HG02885 (cell line): Measurements from ENCODE around the gene PLAU.

Source experiments
- ATAC-seq: cut with Tn5 transposase; IDR thresholded peaks from one replicate; pipeline ENCODE4 v1.9.1; 2021; ENCODE audit warnings: mild to moderate bottlenecking; ENCODE audit not compliant: unreplicated experiment, poor library complexity

PLAU gene

DNA sequence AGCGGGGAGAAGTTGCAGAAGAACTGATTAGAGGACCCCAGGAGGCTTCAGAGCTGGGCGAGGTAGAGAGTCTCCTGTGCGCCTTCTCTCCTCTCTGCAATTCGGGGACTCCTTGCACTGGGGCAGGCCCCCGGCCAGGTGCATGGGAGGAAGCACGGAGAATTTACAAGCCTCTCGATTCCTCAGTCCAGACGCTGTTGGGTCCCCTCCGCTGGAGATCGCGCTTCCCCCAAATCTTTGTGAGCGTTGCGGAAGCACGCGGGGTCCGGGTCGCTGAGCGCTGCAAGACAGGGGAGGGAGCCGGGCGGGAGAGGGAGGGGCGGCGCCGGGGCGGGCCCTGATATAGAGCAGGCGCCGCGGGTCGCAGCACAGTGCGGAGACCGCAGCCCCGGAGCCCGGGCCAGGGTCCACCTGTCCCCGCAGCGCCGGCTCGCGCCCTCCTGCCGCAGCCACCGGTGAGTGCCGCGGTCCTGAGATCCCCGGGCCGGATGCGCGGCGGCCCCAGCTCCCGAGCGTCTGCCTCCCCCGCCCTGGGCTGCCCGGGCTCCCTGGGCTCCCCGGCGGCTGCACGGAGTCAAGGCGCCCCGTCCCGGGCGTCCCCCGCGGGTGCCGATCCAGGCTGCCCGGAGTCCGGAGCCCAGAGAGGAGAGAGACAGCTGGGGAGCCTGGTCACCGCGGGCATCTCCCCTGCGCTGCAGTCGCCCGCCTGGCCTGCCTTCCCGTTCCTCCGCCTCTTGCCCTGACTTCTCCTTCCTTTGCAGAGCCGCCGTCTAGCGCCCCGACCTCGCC is at the start of gene PLAU:
Gene PLAU (plus strand): TSS at position 369 of the 789 bp plus-strand sequence. CDS start 424 bp downstream, outside the sequence.
- ATAC-seq: no peak

DNA sequence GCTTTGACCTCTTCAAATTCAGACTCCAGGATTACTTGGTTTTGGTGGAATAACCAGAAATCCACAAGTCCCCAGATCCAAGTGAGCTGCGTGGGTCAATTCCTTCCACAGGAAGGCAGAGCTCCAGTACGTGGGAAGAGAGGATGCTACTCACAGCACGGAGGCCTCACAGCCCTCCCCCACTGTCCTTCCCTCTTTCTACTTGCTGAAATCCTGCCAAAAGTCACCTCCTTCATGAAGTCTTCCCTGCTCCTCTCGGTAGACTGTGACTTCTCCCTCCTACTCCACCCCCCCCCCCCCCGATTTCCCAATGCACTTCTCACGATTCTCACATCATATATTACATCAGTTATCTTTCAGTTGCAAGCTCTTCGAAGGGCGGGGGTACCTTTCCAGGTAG is 48.9 kb upstream of the PLAU start:
- no peak for ATAC-seq

DNA sequence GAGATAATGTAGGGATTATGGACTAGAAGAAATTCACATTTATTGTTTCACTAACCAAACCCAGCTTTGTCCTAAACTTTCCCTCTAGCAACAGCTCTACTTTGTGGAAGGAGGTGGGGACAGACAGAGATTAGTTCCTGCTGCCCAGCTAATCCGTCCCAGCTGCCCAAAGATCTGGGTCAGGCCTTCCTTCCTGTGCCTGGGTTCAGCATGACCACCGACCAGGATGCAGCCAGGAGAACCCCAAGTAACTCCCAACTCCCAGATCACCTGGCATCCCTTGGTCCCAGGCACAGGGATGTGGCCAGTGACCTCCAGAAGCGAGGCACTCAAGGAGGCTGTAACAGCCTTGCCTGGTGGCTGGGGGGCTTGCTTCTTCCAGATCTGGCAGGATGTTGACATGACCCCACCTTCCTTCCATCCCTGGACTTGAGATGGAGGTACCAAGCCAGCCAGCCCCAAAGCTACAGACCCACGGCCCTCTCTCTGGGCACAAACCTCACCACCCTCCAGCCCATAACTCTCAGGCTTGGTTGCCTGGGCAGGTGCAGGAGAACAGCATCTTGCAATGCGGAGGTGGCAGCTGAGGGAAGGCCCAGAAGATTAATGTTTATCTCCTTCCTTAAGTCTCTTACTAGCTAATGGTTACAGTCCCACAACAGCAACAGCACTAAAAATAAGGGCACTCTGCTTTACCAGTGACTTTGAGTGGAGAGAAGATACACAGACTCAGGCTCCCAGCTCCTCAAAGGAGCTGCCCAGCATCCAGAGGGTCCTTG is 47.7 kb upstream of the PLAU start:
- ATAC-seq: no peak

DNA sequence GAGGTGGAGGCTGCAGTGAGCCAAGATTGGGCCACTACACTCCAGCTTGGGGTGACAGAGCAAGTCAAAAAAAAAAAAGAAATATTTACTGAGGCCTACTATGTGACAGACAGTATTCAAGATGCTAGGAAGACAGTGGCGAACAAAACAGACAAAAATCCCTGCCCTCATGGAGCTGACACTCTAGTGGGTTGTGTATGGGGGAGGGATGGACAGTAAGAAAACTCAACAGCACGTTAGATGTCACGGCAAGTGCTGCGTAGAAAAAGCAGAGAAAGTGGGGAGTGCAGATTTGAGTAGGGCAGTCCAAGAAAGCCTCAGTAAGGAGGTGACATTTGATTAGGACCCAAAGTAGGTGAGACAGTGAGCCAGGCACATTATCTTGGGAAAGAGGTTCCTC is 46.7 kb upstream of the PLAU start:
- ATAC-seq: no peak

DNA sequence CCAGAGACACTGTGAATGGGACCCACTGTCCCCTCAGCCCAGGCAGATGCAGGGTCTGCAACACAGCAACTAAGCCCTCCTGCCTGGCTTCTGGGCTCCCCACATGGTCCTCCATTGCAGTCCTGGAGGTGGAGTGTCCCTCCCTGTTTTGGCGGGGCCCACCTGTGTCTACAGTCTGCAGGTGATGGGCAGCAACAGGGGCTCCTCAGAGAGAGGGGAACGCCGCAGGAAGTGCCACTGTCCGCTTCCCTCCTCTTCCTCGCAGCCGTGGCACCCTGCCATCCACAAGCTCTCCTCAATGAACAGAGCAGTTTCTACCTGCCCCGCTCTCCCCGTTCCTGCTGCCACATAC is 45.8 kb upstream of the PLAU start:
- ATAC-seq: no peak

DNA sequence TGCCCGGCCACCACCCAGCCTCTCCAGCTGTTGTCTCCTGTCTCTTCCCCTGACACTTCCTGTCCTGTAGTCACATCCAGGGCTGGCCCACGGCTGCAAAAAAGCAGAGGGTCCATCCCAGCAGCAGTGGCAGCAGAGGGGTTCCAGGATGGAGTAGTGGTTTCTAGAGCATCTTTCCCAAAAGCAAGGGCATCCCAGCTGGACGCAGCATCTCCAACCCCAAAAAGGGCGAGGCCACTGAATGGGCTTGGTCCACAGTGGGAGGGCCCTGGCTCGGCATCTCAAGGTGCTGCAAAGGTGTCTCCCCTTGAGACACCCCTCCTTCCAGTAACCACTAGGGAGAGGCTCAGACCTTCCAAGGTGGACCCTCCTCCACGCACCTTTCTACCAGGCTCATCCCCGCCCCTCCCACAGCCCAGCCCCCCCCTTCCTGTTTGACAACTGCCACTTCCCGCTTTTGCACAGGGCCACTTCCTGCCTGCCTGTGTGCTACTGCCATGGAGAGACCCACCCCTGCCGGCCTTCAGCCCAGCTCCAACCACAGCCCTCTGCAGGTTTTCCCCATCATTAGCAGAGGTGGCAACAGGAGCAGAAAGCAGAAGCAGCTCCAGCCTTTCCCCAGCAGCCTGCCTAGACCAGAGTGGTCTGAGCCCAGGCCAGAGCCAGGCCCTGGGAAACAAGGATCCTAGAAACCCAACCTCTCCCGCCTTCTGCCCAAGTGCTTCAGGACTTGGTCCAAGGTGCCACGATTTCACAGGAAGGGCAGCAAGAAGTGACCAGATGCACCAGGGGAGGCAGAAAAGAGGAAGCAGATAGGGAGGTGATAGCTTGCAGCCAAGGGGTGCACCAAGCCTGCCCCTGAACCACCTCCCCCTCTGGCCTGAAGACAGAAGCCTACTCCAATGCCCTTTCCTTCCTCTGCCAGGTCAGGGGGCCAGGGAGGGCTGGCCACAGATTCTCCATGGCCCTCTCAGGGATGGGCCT is 45.2 kb upstream of the PLAU start:
- peak; percentile 79 for ATAC-seq

DNA sequence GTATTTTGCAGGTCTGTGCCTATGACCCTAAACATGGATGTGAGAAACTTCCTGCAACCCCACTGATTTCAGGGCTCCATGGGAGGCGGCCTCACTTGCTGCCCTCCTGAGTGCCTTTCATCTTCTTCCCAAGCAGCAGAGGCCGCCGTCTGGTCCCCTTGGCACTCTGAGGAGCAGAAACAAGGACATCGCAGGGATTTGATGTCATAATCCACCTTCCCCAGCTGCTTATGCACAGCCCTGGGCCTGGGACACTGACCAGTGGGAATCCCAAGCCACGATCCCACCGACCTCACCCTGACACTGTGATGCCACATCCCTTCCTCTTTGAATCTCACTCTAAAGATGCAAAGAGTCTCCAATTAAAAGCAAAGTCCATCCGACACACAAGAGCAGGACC is 44.3 kb upstream of the PLAU start:
- ATAC-seq: no peak

DNA sequence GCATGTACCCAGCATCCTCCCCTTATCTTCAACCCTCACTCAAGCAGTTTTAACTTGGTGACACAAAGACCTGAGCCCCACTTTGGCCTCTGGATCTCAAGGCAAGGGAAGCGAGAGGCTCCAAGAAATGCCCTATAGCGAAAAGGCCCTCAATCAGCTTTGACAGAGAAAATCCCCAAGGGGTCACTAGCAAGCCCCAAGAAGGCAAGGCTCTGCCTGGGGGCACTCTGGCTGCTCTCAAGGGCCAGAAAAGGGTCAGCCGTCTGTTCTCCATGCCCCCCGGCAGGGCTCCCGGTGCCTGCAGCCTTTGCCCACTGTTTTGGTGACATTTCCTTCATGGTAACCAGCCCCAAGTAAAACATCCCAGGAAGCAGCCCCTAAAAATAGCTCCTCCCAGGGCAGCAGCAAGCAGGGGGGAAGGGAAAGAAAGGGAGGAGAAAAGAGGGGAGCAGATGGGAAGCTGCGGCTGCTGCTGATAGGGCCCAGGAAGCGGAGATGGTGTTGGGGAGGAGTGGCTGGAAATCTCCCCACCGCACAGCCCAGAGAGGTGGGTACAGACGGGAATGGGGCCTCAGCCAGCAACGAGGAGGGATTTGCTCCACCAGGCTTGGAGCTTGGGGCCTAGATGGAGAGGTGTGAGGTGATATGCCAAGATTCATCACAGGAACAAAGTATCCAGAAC is 43.7 kb upstream of the PLAU start:
- ATAC-seq: no peak

DNA sequence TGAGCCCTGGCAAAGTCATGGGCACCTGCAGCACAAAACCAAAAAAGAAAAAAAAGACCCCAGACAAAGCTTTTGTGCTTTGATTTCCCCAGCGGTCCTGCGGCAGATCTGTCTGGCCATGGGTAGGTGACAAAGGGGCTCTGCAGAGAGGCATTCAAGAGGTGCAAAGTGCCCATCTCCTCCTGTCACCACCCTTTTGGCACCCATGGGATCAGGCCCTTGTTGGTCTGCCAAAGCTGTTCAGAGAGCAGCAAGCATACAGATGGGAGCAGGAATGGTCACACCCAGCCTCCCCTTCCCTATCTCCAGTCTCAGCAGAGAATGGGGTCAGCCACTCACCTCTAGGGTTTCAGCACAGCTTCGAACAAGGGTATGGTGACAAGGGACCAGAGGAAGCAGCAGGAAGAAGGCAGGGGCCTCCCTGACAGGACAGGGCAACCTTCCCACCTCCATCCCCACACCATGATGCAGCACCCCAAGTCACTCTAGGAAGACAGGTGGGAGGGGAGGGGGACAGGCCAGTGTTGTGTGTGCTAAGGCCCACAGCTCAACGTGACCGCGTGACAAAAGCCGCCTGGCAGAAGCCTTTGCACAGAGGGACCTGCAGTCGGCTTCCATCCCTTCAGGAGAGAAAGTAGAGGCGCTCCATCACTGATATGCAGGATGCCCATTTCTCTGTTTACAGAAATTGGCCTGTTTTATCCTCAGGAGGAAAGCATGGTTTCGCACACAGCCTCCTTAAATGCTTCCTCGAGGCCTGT is 42.9 kb upstream of the PLAU start:
- no peak for ATAC-seq

DNA sequence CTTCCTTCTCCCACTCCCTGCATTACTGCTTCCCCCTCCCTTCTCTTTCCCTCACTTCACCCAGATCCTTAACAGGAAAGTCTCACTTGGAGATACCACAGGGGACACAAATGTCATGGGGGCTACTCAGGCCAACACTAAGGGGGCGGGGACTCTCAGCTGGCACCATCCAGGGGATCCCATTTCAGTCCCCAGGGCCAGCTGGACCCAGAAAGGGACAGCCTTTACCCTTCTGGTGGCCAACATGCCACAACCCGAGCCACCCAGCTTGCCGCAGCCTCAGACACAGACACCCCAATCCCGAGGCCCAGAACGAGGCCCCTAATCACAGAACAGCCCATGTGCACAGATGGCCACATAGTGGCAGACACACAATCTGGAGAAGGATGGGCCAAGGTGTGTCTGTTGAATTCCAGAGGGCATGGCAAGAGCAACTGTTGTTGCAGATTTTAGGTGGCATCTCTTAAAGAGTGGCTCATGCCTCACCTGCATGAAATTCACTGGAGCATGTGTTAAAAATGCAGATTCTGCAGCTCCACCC is 42.2 kb upstream of the PLAU start:
- ATAC-seq: no peak

DNA sequence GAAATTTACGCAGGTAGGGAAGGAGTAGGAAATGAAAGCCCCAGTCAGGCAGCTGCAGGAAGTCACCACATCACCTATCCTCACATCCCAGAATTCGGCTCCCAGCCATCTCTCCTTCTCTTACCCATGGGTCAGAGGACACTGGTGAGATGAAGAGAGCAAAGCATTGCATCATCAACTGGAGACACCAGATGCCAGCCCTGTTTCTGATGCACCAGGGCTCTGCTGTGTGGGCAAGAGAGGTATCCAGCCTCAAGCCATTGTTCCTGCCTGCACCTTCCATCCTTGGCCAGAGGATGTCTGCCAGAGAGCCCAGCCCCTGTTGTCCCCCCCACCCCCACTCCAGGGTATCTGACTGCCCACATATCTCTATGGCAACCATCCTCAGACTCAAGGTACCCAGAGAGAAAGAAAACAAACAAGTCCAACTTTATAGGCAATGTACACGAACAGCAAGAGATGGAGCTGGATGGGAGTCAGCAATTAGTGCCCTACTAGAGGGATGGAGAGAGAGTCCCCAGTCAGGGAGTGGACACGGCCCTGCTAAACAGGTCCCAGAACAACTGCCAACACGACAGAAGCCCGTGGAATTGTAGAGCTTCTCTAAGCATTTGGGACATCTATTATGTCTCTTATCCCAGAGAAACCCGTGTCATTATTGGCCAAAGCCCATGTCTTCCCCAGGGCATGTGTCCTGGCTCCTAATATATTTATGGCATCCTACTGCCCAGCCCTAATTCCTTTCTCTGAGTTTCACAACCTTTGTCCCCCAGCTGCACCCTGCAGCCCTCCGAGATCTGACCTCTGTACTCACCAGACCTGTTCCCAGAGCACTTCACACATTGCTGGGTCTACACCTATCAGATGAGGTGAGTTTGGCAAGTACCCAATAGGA is 39.4 kb upstream of the PLAU start:
- ATAC-seq: no peak

DNA sequence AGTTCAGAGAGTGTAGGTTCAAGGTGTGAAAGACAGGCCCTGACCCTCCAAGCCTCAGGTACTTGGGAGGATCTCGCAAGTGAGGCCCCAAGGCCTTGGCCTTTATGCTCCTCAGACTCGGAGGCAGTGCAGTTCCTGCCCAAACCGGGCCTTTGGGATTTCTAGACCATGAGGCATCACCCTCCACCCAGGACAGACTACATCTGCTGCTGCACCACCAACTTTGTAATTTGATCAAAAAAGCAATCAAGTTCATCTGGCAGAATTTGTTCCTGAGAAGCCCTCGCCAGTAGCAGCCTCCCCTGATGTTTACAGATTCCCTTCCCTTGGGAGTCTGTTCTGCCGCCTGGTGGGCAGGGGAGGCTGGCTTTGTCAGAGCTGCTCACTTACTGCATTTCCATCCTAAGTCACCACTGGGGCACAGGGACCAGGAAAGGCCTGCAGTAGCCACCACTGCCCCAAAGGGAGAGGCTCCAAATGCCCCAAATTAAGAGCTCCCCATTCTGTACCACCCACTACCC is 38.7 kb upstream of the PLAU start:
- no peak for ATAC-seq

DNA sequence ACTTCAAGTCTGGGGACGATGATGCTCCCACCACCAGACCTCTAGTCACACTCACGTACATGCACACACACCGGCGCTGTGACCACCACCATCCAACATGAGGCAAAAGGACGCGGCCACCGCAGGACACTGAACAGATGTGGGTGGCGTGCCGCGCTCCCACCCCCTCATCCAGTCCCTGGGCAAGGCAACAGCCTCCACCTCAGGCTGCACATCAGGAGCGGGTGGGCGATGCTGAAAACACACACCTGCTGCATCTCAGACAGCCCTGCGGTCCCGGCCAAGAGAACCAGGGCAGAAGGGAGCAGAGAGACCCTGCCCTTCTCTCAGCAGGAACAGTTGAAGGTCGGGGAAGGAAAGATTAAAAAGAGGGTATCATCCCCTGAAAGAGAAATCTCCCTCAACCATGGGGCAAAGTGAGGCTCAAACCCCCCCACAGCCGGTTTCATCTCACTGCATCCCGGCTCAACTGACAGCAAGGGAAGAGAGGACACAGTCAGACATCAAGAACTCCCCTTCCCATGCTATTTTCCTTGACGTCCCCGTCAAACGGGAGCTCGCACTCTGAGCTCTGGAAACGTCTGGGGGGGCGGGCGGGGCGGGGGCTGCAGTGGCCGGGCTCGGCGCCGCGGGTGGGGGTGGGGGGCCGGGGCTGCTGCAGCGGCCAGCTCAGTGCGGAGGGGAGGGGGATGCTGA is 37.6 kb upstream of the PLAU start:
- ATAC-seq: no peak

DNA sequence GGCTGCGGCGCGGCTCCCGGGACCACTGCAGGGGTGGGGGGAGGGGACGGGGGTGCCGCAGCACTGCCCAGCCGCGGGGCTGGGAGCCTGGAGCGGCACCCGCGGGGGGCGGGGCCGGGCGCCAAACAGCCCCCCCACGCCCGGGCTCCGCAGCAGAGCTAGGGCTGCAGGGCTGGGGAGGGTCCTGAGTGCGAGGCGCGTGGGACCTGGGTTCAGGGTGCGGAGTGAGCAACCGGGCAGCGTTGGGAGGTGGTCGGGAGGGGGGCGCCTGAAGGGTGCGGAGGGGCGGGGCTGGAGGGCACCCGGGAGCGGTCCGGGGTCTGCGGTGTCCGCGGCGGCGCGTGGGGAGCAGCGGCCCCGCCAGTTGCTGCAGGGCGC is 37.1 kb upstream of the PLAU start:
- no peak for ATAC-seq

DNA sequence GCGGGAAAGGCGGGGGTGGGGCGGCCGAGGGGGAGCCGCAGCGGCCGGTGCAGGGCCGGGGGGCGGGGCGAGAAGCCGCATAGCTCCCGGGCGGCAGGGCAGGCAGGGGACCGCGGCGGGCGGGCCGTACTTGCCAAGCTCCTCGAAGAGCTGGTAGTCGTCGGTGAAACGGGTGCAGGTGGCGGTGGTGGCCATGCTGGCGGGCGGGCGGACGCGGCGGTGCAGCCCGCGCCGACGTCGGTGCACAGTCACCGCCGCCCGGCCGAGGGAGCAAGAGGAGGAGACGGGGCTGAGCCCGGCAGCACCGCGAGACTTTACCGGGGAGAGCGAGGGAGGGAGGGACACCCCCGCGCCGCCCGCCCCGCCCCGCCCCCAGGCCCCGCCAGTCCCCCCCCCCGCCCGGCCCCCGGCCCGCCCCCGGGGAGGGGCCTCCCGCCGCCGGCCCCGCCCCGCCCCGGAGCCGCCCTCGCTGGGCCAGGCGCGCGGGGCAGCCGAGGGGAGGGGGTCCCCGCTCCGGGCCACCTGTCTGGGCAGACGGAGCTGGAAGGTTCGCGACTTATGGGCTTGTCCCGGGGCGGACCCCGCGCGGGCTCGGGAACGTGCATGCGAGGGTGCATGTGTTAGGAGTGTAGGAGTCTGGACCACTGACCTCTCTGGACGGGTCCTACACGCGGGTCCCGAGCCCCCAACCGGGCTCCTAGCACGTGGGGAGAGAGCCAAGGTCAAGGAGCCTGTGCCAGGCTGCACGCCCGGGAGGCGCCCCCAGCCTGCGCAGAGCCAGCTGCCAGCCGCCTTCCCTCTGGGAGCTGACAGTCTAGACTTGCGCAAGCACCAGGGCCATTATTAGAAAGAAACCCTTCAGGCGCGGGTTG is 36.4 kb upstream of the PLAU start, which contains the start of gene CAMK2G:
Gene CAMK2G (minus strand): TSS at position 289 of the 872 bp plus-strand sequence. CDS start 94 bp downstream, at position 195.
- ATAC-seq: peak; percentile 90

DNA sequence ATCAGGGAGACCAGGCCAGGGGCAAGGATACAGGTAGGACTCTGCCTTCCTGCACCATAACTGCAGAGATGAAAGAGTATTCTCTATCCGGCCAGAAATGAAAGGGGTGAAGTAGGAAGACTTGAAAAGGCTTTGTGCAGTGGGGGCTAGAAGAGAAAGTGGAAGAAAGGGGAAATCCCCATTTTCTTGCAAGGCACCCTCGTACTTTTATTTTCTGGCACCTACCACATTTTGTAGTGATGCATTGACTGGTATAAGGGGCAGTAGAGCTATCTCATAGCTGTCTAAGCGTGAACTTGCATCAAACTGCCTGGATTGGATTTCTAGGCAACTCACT is 35.8 kb upstream of the PLAU start:
- ATAC-seq: no peak
